Duodenal mucosa (tissue), 2 donors: ENCODE data around the gene C1QB.
"Not testable (repeated sequence)": the region's sequence is repeated elsewhere in the genome, so short reads cannot be mapped to it uniquely, and the experiment has no call there.

Experiments
- H3K27ac ChIP-seq: one replicate; pipeline ENCODE4 v1.7.0; 2013; ENCODE audit warnings: low read depth, low read length
- H3K27me3 ChIP-seq, 2 donors: one replicate each; pipeline ENCODE4 v1.7.0; 2013; ENCODE audit warnings: low read length in 2 of 2, control low read depth in 1 of 2; ENCODE audit not compliant: insufficient read depth in 2 of 2, control insufficient read depth in 1 of 2
- H3K36me3 ChIP-seq, 2 donors: one replicate each; pipeline ENCODE4 v1.7.0; 2013; ENCODE audit warnings: low read length in 2 of 2, control low read depth in 1 of 2; ENCODE audit not compliant: insufficient read depth in 2 of 2, control insufficient read depth in 1 of 2
- H3K4me1 ChIP-seq, 2 donors: one replicate each; pipeline ENCODE4 v1.7.0; 2013; ENCODE audit warnings: low read length in 2 of 2, control low read depth in 1 of 2; ENCODE audit not compliant: insufficient read depth in 2 of 2, control insufficient read depth in 1 of 2
- H3K4me3 ChIP-seq, 2 donors: one replicate each; pipeline ENCODE4 v1.7.0; 2013; ENCODE audit warnings: low read length in 2 of 2, low read depth in 1 of 2
- H3K9ac ChIP-seq, 2 donors: one replicate each; pipeline ENCODE4 v1.7.0; 2013; ENCODE audit warnings: low read length in 2 of 2, low read depth in 1 of 2
- H3K9me3 ChIP-seq, 2 donors: one replicate each; pipeline ENCODE4 v1.7.0; 2013; ENCODE audit warnings: low read length in 2 of 2, control low read depth in 1 of 2; ENCODE audit not compliant: control insufficient read depth in 1 of 2

The C1QB gene

DNA sequence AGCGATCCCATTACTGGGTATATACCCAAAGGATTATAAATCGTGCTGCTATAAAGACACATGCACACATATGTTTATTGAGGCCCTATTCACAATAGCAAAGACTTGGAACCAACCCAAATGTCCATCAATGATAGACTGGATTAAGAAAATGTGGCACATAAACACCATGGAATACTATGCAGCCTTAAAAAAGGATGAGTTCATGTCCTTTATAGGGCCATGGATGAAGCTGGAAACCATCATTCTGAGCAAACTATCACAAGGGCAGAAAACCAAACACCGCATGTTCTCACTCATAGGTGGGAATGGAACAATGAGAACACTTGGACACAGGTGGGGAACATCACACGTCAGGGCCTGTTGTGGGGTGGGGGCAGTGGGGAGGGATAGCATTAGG is 53.1 kb downstream of the C1QB start:
- H3K36me3 ChIP-seq, H3K9me3 ChIP-seq, H3K9ac ChIP-seq, H3K4me3 ChIP-seq, H3K27ac ChIP-seq, H3K27me3 ChIP-seq: not testable (repeated sequence)
- peaks cover 30 to 45% of the 10 kb centered on the region in 2 donors for H3K4me1 ChIP-seq

DNA sequence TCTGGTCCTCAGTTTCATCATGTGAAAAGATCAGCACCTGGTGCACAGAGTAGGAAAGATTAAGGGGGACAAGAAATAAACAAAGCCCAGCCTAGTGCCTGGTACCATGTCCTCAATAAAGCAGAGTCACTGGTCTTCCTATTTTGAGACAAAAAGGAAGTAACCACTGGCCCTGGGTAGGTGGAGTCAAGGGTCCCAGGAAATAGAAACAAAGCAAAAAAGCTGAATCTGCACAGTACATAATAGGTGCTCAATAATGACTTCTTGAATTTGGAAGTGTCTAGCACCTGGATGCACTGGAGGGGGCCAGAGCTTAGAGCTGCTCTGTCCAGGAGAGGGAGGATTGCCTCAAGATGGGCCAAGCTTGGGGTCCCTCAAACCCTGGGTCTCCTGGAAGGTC is 55.7 kb downstream of the C1QB start:
- H3K4me1 ChIP-seq = peaks cover 32 to 47% of the 10 kb centered on the region in 2 donors
- no peaks in the 10 kb centered on the region for H3K9me3 ChIP-seq
- no peaks in the 10 kb centered on the region for H3K36me3 ChIP-seq
- H3K9ac ChIP-seq = no peak overlapping the region
- H3K27ac ChIP-seq = no peak overlapping the region
- peaks cover 0 to 3% of the 10 kb centered on the region in 2 donors for H3K27me3 ChIP-seq
- no peak overlapping the region for H3K4me3 ChIP-seq

- Histone ChIP-seq H3K4me1 (peaks cover 30 to 42% of the 10 kb centered on the region in 2 donors), H3K36me3 (no peaks in the 10 kb centered on the region), H3K4me3 (peak overlapping the region in 1 of 2 donors; percentile 45), H3K27me3 (peaks cover 0 to 3% of the 10 kb centered on the region in 2 donors), H3K27ac (no peak overlapping the region), H3K9ac (no peak overlapping the region), H3K9me3 (no peaks in the 10 kb centered on the region)
These were observed 56.2 kb downstream of the C1QB start for GRCh38 chr1:22709227-22709626.

GRCh38 chr1:22709891-22710700 is 57.1 kb downstream of the C1QB start:
- Histone ChIP-seq H3K4me1 (peaks cover 28 to 37% of the 10 kb centered on the region in 2 donors), H3K9ac (no peak overlapping the region), H3K4me3 (peak overlapping the region; percentile 45 to 48), H3K36me3 (no peaks in the 10 kb centered on the region), H3K27me3 (peaks cover 0 to 3% of the 10 kb centered on the region in 2 donors), H3K27ac (no peak overlapping the region), H3K9me3 (no peaks in the 10 kb centered on the region)

GRCh38 chr1:22710701-22711049 is 57.6 kb downstream of the C1QB start, which contains the start of gene EPHB2:
Gene EPHB2 (plus strand): TSS chr1:22710839. CDS start chr1:22710983, 144 bp downstream.
- peaks cover 0 to 3% of the 10 kb centered on the region in 2 donors for H3K27me3 ChIP-seq
- no peak within 1 kb of the TSS for H3K27ac ChIP-seq
- H3K4me1 ChIP-seq = peaks cover 30 to 37% of the 10 kb centered on the region in 2 donors
- peak within 1 kb of the TSS; percentile 76 to 78 for H3K4me3 ChIP-seq
- H3K9ac ChIP-seq = peak within 1 kb of the TSS; percentile 63 to 74
- no peaks in the 10 kb centered on the region for H3K36me3 ChIP-seq
- no peaks in the 10 kb centered on the region for H3K9me3 ChIP-seq

DNA sequence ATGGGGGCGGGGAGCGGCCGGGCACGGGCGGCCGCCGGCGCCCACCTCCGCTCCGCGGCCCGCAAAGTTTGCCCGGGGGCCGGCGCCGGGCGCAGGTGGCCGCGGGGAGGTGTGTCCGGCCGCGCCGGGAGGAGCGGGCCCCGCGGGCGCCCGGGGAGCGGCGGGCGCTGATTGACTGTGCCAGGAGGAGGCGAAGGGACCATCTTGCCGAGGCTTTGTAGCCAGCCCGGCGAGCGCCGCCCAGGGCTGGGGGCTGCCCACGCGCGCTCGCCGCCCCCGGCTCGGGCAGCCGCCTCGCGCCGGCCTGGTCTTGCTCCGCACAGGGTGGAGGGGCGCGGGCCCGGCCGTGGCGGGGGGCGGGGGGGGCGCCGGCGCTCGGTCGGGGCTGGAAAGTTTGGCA is 58.0 kb downstream of the C1QB start:
- Histone ChIP-seq H3K36me3 (no peaks in the 10 kb centered on the region), H3K27ac (no peak overlapping the region), H3K9ac (no peak overlapping the region), H3K27me3 (peaks cover 0 to 3% of the 10 kb centered on the region in 2 donors), H3K4me3 (peak overlapping the region in 1 of 2 donors; percentile 76), H3K4me1 (peaks cover 34 to 37% of the 10 kb centered on the region in 2 donors), H3K9me3 (no peaks in the 10 kb centered on the region)
